Right renal cortex interstitium (tissue), 3 donors: ENCODE data around the gene SEMA5A. TPM values are rescaled to one million over a fixed set of nuclear protein-coding genes. Genes with fewer than 3 reads are reported as not detected.

Experiments used
- DNase-seq, 3 donors: peaks; one replicate each; pipeline ENCODE4 v3.0.0-alpha.2; 2013; ENCODE audit warnings: low read depth in 3 of 3, low spot score in 2 of 3
- polyA plus RNA-seq, 3 donors: library from polyadenylated mRNA; unstranded; fragments of 120-200 nt; gene quantifications; one replicate each; pipeline ENCODE4 v1.2.1, GENCODE V29; 2013; ENCODE audit not compliant: insufficient read length in 3 of 3

SEMA5A gene
- polyA plus RNA-seq, 3 donors, result 40.3 to 44.9 (median 40.9) TPM

DNA sequence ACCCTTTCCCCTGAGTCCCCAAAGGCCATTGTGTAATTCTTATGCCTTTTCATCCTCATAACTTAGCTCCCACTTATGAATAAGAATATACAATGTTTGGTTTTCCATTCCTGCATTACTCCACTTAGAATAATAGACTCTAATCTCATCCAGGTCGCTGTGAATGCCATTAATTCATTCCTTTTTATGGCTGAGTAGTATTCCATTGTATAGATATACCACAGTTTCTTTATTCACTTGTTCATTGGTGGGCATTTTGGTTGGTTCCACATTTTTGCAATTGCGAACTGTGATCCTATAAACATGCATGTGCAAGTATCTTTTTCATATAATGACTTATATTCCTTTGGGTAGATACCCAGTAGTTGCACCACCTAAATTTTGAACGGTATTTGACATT lies 101.5 kb downstream of the SEMA5A start:
- no peak for DNase-seq

DNA sequence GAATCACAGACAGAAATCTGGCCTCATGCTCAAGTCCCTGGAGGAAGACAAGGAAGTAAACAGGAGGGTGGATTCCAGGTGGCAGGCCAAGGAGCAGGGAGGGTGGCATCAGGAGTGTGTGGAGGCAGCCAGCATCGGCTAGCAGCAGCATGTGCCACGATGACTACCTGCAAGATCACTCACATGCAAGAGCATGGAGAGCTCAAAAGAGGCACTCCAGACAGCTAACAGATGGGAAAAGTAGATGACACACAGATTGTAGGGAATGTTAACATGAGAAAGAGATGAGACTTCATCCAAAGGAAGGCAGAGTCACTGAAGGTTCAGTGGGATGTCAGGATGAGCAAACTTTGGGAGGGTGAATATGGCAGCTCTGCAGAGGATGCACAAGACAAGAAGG lies 104.3 kb downstream of the SEMA5A start:
- DNase-seq, result no peak

DNA sequence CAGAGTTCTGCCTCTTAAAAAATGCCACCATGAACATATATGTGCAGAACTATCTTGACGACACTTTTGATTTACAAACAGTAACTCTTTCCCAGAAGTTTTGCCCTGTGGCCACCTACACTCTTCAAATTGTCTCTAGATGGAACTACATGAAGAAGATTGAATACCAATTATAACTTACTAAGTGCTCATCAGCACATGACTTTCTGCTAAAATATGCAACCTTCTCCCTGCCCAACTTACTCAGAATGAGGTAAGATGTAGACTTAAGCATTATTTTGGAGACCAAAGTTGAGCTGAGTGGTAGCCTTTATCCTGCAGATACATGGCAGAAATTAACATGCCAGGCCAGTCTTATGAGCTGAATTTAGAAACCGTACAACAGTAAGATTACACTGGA lies 105.4 kb downstream of the SEMA5A start:
- no peak for DNase-seq

DNA sequence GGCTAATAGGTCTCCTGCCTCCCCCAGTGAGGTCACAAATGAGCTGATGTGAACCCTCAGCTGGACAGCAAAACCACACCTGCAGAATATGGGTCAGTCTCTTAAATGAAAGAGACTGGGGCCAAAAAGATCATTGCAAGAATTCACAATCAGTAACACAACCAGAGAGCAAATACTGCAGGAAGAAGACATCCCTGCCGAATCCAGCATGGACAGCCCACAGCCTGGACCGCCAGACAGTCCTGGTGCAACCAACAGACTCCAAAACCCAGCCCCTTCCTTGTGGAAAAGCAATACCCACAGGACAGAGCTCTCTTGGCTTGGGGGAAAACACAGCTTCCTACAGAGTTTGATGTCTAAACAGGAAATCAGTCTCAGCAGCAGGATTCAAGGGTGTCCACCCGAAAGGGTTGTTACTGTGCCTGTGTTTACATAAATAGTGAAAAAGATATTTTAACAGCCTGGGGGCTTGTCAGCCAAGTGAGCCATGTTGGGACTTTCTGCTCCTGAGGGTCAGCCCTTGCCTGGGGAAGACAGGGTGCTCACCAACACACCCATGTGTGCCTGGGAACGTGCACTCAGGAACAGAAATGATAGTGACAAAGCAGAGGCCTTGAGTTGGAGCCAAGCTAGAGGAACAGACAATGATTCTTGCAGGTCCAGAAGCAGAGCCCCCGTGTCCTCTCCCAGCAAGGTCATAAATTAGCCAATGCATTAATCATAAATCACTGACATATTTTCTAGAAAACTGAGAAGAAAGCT lies 106.2 kb downstream of the SEMA5A start:
- no peak for DNase-seq

DNA sequence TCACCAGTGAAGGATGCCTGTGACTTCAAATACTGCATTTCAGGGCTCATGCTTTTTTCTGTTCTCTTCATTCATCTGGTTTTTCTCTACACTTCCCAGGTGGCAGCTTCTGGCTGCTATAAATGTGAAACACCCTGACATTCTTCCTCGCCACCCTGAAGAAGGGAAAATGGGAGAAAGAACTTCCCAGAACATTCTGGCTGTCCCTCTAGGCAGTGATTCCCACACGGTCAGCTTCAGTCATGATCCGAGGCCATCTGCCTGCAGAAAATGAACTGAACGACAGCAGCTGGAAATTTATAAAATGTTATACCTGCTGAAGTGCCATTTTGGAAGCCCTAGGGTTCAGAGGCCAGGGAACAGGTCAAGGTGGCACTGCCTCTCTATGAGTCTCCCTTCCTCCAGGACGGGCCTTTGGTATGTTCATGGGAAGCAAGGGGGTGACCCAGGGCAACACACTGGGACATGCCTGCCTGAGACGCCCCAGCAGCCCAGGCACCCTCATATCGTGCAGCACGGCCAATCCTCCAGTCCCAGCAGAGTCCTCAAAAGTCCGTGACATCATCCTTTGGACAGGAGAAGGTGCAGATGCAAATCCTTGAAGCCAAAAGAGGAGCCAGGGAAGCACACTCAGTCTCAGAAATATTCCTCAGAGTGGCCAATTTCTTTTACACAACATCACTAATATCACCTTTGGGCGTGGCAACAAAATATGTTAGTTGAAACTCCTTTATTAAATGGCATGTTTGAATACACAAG lies 107.1 kb downstream of the SEMA5A start:
- DNase-seq, result no peak

DNA sequence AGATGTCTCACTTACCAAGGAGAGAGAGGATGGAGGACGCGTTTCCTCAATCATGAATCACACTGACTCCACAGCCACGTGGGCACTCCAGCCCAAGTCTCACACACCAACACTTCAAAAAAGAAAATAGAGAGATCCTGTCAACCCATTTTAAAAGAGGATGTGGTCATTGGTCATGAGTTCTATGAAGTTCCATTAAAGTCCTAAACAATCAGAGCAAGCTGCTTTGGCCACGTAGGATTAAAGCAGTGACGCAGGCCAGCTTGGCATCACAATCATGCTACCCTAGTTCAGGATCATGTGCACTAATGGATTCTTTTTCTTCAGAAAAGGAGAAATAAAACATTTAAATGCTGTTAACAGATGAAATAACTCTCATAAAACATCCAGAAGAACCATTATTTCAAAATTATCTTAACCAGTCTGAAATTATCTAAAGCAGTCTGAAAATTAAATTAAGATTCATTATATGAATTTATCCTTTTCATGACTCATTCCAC lies 108.1 kb downstream of the SEMA5A start:
- no peak for DNase-seq

DNA sequence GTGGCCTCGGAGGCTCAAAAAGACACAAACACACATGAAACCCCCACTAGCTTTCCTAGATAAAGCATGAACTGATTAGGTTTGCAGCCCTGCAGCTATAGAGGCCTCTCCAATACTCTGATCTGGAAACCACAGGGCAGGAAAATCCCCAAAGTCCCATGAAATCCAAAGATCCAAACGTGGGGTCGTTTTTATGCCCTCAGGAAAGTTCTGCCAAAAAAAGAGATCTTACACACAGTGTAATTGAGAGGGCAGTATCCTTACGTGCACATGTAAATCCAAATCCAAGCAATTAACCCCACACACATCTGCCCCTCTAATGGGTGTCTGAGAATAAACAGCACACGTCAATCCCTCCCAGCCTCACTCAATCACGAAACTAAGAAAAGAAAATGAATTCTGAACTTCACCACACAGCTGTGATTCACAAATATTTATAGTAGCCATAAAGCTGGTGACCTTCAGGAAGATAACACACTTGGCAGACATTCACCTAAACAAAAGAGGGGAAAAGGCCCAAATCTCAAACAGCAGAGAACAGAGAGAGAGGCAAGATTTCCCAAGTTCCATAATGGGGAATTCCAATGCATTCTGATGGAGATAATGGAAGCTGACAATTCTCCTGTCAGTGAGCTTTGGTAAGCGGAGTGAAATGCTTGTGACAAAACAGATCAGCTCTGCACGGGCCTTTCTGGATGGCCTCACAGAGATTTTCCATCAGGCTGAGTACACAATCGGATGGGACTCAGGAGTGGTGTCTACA lies 114.2 kb downstream of the SEMA5A start:
- no peak for DNase-seq

DNA sequence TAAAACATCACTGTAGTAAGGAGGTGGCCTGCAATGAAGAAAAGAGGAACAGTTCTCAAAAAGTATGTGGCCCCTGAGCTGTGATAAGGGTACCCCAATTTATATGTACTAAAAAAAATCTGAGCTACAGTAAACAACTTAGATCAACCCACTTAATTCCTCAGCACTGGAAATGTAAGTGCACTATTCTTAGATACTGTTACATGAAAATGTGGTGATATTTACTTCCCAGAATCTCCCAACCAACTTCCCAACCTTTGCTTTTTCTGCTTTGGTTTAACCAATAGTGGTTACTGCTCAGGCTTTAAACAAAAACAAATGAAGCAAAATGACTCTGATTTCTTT lies 114.8 kb downstream of the SEMA5A start:
- no peak for DNase-seq

DNA sequence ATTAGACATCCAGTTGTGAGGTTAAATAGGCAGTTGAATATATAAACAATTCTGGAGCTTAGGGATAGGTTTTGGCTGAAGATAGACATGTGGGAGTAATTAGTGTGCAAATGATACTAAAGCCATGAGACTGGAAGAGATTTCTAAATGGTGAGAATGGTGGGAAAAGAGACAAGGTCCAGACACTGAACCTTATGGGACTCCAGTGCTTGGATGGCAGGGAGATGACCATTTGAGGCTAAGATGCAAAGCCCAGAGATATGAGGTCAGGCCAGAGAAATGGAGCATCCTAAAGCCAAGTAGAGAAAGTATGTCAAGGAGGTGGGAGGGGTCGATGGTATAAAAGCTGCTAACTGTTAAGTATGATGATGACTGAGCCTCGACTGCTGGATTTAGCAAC lies 115.6 kb downstream of the SEMA5A start:
- DNase-seq, result no peak

DNA sequence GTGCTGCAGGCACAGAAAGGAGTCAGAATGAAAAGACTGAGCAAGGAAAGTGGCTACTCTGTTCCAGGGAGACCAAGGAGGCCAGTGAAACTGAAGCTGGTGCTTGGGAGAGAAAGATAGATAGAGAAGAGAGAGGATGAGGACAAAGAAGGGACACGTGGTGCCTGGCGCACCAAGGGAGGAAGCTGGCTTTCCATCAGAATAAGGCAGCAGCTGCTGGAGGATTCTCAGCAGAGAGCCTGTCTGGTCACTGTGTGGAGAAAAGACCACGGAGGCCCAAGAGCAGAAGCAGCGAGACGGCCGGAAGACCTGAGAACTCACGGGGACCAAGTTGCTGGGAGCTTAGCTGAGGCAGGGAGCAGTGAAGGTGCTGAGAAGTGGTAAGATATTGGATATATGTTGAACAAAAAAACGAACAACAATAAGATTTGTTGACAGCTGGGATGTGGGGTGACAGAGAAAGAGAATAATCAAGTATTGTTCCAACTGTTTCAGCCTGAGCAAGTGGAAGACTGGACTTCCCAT lies 116.1 kb downstream of the SEMA5A start:
- DNase-seq, result no peak

DNA sequence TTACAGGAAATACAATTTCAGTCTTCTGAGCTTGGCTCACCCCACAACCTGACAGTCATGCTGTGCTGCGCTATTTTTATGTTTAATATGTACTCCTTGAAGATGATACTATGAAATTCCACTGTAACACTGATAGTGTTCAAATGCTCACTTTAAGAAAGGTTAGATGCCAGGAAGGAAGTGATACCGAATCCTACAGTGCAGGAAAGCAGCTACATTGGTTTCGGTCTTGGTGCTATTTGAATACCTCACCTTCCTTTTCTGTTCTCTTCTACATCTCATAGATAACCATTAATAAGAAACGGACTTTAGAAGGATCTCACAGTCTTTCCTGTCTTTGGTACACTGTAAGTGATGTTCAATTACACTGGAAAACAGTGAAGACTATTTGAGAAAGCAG lies 117.6 kb downstream of the SEMA5A start:
- no peak for DNase-seq

DNA sequence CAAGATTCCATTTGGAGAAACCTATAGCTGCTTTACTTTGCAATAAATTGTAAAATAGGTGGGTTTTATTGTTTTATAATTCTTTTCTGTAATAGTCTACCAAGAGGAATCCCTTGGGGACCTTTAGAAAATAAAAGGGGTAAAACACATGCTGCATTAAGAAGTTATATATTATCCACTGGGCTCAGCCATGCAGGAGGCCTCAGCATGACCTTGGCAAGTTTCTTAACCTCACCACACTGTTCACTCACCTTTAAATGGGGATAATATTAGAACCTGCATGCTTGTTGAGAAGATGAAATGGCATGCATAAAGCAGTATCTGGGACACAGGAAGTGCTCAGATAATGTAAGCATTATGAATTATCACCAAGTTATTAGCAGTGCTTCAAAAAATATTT lies 120.2 kb downstream of the SEMA5A start:
- no peak for DNase-seq

DNA sequence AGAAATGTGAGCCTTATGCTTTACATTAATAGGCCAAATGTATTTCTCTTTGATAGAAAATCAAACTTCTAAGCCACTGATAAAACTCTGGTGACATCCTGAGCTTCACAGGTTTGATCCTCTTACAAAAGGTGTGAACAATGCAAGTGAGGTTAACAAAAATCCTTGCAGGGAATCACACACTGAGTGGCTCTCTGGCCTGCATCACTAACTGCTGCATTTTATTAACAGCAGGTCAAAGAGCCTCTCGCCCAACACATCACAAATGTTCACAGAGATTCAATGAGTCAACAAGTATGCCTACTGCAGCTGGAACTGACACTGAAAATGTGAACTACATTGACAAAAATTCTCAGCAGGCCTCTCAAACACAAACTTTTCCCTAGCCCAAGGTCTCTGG lies 122.3 kb downstream of the SEMA5A start:
- DNase-seq, result no peak

DNA sequence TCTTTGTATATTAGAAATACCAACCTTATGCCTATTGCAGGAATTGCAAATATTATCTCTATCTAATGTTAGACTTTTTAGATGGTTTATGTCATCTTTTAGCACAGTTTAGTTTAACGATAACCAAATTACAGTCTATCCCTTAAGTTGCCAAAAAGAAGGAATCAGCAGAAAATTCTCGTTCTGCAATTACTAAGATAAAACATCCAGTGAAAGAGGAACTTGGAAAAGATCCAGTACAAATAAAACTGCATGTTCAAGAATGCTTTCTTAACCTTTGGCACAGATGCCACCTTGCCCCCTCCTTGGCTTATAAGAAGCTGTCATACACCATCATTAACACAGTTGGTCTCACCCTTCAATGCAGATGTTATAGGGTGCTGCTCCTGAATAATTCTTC lies 124.0 kb downstream of the SEMA5A start:
- no peak for DNase-seq

DNA sequence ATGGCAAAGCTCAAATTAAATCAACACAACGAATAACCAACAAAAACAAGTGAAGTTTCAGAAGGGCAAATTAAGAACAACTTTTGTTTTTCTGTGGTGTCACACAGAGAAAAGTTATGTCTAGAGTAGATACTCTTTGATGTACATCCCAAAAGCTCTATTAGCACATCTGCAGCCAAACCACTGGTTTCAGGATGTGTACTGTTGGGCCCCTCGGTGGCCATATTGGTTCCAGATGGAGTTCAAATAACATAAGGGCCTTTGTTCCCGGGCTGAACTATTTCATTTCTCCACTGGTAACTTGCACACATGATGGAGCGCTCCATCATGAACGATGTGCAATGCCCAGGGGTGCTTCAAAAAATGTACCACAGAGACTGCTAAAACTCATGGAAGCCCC lies 126.1 kb downstream of the SEMA5A start:
- no peak for DNase-seq

DNA sequence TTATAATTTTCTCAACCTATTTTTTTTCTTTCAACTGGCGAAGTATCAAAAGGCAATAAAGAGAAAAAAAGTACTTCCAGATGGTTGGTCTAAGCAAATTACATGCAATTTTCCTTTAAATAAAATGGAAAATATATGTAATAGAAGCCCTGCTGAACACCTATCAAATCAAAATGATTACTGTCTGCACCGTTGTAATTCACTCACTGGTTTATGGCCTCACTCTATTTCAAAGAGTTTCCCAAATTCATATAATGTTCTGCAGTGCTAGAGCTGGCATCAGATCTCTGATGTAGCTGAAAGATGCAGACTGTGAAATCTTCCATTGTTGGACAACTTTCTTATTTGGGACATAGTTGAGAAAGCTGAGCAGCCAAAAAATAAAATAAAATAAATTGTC lies 130.3 kb downstream of the SEMA5A start:
- no peak for DNase-seq

DNA sequence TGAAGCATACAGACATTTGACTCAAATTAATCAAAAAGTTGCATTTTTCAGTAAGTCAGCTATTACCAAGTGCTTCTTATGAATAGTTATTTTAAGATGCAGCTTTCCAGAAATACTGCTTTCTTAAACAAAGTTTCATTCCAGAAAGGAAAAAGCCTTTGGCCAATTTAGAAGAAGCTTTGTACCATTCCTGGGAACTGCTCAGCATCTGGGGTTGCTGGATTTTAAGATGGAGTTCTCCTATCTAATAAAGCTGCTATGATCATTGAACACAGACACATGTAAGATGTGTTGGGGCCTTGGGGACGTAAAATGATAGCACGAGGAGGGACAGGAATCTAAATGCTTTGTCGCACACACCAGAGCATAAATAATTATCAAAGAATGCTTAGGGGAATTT lies 130.8 kb downstream of the SEMA5A start:
- no peak for DNase-seq

DNA sequence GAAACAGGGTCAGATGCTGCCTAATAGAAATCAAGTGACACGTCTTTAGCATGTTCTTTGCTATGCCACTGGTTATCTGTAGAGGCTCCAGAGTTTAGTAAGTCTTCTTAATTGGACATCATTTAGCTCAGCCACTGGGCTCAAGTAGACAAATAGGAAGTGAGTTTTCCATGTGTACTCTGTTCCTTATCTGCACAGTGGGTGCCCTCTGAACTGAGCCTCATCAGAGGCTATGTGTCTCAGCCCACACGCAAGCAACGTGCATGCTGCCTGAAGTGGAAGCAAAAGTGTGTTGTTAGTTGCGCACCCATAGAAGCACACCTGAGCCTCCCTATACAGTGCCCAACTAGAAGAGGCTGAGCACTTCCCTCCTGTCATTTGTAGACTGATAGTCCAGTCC lies 134.7 kb downstream of the SEMA5A start:
- DNase-seq, result no peak

DNA sequence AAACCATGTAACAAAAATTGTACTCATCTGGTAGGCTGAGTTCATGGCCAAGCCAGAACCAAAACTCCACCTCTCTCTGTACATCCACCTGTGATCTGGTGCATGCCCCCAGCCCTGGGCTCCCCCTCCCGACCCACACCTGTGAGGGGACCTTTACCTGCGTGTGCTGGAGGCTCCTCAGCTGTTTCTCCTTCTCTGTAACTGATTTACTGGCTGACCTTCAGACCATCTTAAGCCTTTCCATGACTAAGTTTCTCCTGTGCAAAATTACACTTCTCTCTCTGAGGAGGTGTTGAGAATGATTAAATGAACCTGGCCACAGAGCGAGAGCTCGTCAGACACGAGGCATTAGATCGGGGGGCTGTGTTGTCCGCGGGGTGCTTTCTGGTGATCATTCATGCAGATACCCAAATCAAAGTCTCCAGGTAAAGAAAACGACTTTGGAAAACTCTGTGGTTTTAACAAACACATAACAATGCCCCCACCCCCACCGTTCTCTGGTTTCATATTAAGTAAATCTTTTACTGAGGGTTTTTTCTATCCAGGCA lies 136.4 kb downstream of the SEMA5A start:
- DNase-seq, result no peak

DNA sequence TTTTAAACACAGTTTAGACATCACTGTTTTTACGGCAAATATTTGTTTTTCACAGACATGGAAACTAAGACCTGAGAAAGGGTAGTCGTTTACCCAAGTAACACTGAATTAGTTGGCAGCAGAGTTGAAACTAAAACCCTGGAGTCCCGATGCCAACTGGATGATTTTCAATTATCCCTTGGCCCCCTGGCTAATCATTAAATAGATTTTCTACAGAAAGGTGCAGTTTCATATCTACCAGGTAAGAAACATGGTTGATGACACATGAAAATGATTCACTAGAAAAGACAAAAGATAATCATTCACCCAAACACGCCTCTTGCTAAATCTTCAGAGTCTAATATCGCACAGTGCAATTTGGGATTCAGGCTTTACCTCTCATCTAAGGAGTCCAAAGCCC lies 136.9 kb downstream of the SEMA5A start:
- no peak for DNase-seq

DNA sequence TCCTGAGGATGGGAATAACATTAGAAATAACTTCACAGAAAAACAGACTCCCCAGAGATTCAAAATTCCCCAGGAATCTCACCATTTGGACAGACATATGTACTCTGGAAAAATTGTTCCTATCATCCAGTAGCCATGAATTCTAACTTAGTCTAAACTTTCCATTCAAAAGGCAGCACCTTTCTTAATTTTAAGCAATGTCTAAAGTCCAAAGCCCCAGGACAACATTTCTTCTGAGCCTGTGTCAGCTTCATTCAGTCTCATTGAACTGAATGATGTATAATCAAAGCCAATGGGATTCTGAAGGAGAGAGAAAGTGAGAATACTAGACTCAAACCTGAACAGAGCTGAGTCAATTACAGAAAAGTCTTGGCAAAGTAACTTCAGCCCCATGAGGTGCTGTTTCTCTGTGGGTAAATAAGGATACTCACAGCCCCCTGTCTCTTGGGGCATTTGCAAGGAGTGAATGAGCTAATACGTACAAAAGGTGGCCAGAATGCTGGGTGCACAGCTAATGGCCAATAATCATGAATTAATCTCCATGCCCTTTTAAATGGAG lies 140.6 kb downstream of the SEMA5A start:
- no peak for DNase-seq
